Thyroid gland (tissue), 4 donors: ENCODE measurements around the gene SPRN. TPM values are rescaled to one million over a fixed set of nuclear protein-coding genes. Genes with fewer than 3 reads are reported as not detected.

Experiments
- DNase-seq, 2 donors: peaks; one replicate each; pipeline ENCODE4 v3.0.0-alpha.2; 2019
- H3K27ac ChIP-seq, 3 donors: fragments of 200-600 bp; sonication (generic); 1 replicate in 2 of 3; 2 replicates in 1 of 3; pipeline ENCODE4 v1.5.1; 2016 to 2019; ENCODE audit warnings: mild to moderate bottlenecking in 1 of 3, moderate library complexity in 1 of 3
- H3K27me3 ChIP-seq: fragments of 200-600 bp; sonication (generic); one replicate; pipeline ENCODE4 v1.5.1; 2019
- H3K36me3 ChIP-seq, 2 donors: fragments of 200-600 bp; sonication (generic); one replicate each; pipeline ENCODE4 v1.5.1; 2016 to 2019
- H3K4me1 ChIP-seq, 2 donors: fragments of 200-600 bp; sonication (generic); one replicate each; pipeline ENCODE4 v1.5.1; 2017 to 2019
- H3K4me3 ChIP-seq, 3 donors: fragments of 200-600 bp; sonication (generic); replicated peaks in 1 of 3; 1 replicate in 2 of 3; 2 replicates in 1 of 3; pipeline ENCODE4 v1.5.1; 2016; ENCODE audit warnings: mild to moderate bottlenecking in 1 of 3
- H3K9me3 ChIP-seq: fragments of 200-600 bp; sonication (generic); one replicate; pipeline ENCODE4 v1.5.1; 2017
- CTCF ChIP-seq, 6 experiments: fragments of 200-600 bp in 3 of 6; fragments of 450-650 bp in 3 of 6; sonication (generic) in 3 of 6; IDR thresholded peaks; one replicate each; pipeline ENCODE4 v1.5.1; 2016 to 2019; ENCODE audit warnings: antibody characterized with exemption in 6 of 6, mild to moderate bottlenecking in 2 of 6, inconsistent platforms in 1 of 6, moderate library complexity in 1 of 6
- POLR2A ChIP-seq, 2 donors: fragments of 450-650 bp; IDR thresholded peaks; one replicate each; pipeline ENCODE4 v1.6.1; 2017; ENCODE audit warnings: antibody characterized with exemption in 2 of 2, mild to moderate bottlenecking in 2 of 2, moderate library complexity in 1 of 2
- WGBS, 2 donors: methylation state at CpG; one replicate each; pipeline ENCODE4 v1.1.5; 2017; 5-methylcytosine and 5-hydroxymethylcytosine counted together
- intact Hi-C: fragments of 100-400 bp; cut with DNase I; formaldehyde crosslinking; loops from one replicate; pipeline ENCODE4 v1.15.1; 2023
- total RNA-seq, 4 donors: library from RNA; depleted of rRNA; stranded (reverse); fragments of >200 nt; gene quantifications; one replicate each; pipeline ENCODE4 v1.2.3, GENCODE V29; 2016

SPRN gene
- total RNA-seq, 4 donors from 2014 or later = 0.15 TPM; not detected in 3

- intact Hi-C loops = no loop called here
- DNase-seq = peak; percentile 56 to 58
- 19 to 24% methylated on average over 27 of the region's 27 CpGs for WGBS, 2 donors
- peaks cover 0 to 4% of the 10 kb centered on the region in 2 donors for H3K36me3 ChIP-seq
- H3K9me3 ChIP-seq = no peaks in the 10 kb centered on the region
- H3K27ac ChIP-seq = peak overlapping the region; percentile 0 to 62 (median 42)
- H3K4me1 ChIP-seq = peaks cover 14 to 15% of the 10 kb centered on the region in 2 donors
- H3K4me3 ChIP-seq = peak overlapping the region in 1 of 3 donors; percentile 70
- no peaks in the 10 kb centered on the region for H3K27me3 ChIP-seq
- no peak for TF ChIP-seq POLR2A (IDR thresholded peaks at IDR 0.05)
- TF ChIP-seq CTCF (IDR thresholded peaks at IDR 0.05) = no peak
Observed at GRCh38 chr10:133393401-133394063, 30.9 kb downstream of the SPRN start.

GRCh38 chr10:133391761-133392518 lies 32.5 kb downstream of the SPRN start:
- peaks cover 14 to 15% of the 10 kb centered on the region in 2 donors for H3K4me1 ChIP-seq
- DNase-seq = no peak
- no peaks in the 10 kb centered on the region for H3K27me3 ChIP-seq
- TF ChIP-seq POLR2A (IDR thresholded peaks at IDR 0.05) (no peak), CTCF (IDR thresholded peaks at IDR 0.05) (no peak)
- H3K4me3 ChIP-seq = no peak overlapping the region
- H3K36me3 ChIP-seq = no peaks in the 10 kb centered on the region
- no peak overlapping the region for H3K27ac ChIP-seq
- intact Hi-C loops = no loop called here
- WGBS, 2 donors = 90 to 91% methylated on average over 10 to 12 of the region's 12 CpGs
- no peaks in the 10 kb centered on the region for H3K9me3 ChIP-seq

- no peak for TF ChIP-seq CTCF (IDR thresholded peaks at IDR 0.05)
- TF ChIP-seq POLR2A (IDR thresholded peaks at IDR 0.05) = no peak
- no peaks in the 10 kb centered on the region for H3K27me3 ChIP-seq
- H3K4me1 ChIP-seq = peaks cover 14 to 15% of the 10 kb centered on the region in 2 donors
- no peak for DNase-seq
- no peak overlapping the region for H3K4me3 ChIP-seq
- no peaks in the 10 kb centered on the region for H3K36me3 ChIP-seq
- no peak overlapping the region for H3K27ac ChIP-seq
- intact Hi-C loops = no loop called here
- 95% methylated on average over 8 to 12 of the region's 12 CpGs for whole genome bisulfite sequencing, 2 donors
- H3K9me3 ChIP-seq = no peaks in the 10 kb centered on the region
Observed at GRCh38 chr10:133391249-133391635, 33.2 kb downstream of the SPRN start.

- no peaks in the 10 kb centered on the region for H3K9me3 ChIP-seq
- intact Hi-C loops = no loop called here
- H3K4me3 ChIP-seq = no peak overlapping the region
- H3K4me1 ChIP-seq = peaks cover 14 to 15% of the 10 kb centered on the region in 2 donors
- H3K27me3 ChIP-seq = no peaks in the 10 kb centered on the region
- no peak for DNase-seq
- TF ChIP-seq CTCF (IDR thresholded peaks at IDR 0.05) (no peak), POLR2A (IDR thresholded peaks at IDR 0.05) (no peak)
- 89 to 95% methylated on average over 19 of the region's 19 CpGs for WGBS, 2 donors
- H3K36me3 ChIP-seq = no peaks in the 10 kb centered on the region
- no peak overlapping the region for H3K27ac ChIP-seq
Observed at GRCh38 chr10:133390597-133391248, 33.7 kb downstream of the SPRN start.
